ENCODE results near the gene AFF3.

DNA sequence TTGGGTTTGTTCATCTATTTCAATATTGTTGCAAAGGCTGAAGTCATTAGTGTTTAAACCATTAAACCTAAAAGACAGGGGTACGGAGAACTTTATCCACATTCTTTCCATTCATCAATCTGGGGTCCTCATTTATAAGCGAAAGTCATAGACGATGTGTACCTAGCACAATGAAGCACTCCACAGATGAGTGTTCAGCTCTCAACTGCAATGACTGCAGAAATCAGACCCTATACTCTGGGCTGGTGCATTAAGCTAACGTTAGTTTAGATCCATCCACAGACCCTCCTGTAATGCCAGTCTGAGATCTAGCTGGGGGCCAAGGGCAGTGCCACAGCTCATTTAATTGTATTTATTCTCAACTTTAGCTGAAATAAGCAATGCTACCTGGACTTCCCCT is 155.2 kb downstream of the AFF3 start:
- TF ChIP-seq, protein P1, sequence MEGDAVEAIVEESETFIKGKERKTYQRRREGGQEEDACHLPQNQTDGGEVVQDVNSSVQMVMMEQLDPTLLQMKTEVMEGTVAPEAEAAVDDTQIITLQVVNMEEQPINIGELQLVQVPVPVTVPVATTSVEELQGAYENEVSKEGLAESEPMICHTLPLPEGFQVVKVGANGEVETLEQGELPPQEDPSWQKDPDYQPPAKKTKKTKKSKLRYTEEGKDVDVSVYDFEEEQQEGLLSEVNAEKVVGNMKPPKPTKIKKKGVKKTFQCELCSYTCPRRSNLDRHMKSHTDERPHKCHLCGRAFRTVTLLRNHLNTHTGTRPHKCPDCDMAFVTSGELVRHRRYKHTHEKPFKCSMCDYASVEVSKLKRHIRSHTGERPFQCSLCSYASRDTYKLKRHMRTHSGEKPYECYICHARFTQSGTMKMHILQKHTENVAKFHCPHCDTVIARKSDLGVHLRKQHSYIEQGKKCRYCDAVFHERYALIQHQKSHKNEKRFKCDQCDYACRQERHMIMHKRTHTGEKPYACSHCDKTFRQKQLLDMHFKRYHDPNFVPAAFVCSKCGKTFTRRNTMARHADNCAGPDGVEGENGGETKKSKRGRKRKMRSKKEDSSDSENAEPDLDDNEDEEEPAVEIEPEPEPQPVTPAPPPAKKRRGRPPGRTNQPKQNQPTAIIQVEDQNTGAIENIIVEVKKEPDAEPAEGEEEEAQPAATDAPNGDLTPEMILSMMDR (IDR thresholded peaks at IDR 0.05): no peak
- TF ChIP-seq ZFX (IDR thresholded peaks at IDR 0.05; ENCODE audit: borderline replicate concordance): no peak

Measured in 22Rv1 (cell line).